Stomach smooth muscle (tissue), 2 donors: Measurements from ENCODE around the gene DAND5.
"Not testable (repeated sequence)": the region's sequence is repeated elsewhere in the genome, so short reads cannot be mapped to it uniquely, and the experiment has no call there.

Experiments used
- H3K27ac ChIP-seq: one replicate; pipeline ENCODE4 v1.7.0; 2013; ENCODE audit warnings: mild to moderate bottlenecking, low read length, inconsistent platforms
- H3K27me3 ChIP-seq, 2 donors: one replicate each; pipeline ENCODE4 v1.7.0; 2013; ENCODE audit warnings: low read length in 2 of 2; ENCODE audit not compliant: insufficient read depth in 2 of 2, control insufficient read depth in 1 of 2
- H3K36me3 ChIP-seq, 2 donors: one replicate each; pipeline ENCODE4 v1.7.0; 2013; ENCODE audit warnings: low read length in 2 of 2; ENCODE audit not compliant: control insufficient read depth in 2 of 2, insufficient read depth in 2 of 2
- H3K4me1 ChIP-seq: one replicate; pipeline ENCODE4 v1.7.0; 2013; ENCODE audit warnings: low read length; ENCODE audit not compliant: control insufficient read depth, insufficient read depth
- H3K4me3 ChIP-seq, 2 donors: one replicate each; pipeline ENCODE4 v1.7.0; 2013; ENCODE audit warnings: low read length in 2 of 2
- H3K9ac ChIP-seq, 2 donors: one replicate each; pipeline ENCODE4 v1.7.0; 2013; ENCODE audit warnings: low read length in 2 of 2, mild to moderate bottlenecking in 1 of 2
- H3K9me3 ChIP-seq, 2 donors: one replicate each; pipeline ENCODE4 v1.7.0; 2013; ENCODE audit warnings: low read length in 2 of 2; ENCODE audit not compliant: control insufficient read depth in 2 of 2
- donor health status: healthy.
- donor health status: Pancreatic carcinoma.

The DAND5 gene

DNA sequence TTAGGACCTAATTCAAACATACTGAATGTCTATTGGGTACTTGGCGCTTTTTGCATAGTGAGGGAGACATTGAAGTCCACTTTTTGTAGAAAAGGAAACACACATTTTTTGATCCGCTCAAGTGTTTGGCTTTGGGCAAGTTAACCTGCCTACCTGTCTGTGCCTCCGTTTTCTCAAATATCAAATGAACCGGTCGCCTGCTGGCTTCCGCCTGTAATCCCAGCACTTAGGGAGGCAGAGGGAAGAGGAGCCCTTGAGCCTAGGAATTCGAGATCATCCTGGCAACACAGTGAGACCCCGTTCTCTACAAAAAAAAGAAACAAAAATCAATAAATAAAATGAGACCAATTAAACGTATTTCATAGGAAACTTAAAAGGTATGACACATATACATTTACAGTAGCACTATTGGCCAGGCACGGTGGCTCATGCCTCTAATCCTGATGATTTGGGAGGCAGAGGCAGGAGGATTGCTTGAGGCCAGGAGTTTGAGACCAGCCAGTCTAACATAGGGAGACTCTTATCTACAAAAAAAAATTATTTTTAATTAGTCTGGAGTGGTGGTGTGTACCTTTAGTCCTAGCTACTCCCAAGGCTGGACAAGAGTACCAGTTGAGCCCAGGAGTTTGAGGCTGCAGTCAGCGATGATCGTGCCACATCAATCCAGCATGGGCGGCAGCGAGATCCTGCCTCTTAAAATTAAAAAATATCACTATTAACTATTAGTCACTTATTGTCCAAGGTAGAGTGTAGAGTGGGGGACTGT is 22.5 kb upstream of the DAND5 start:
- Histone ChIP-seq H3K36me3 (peaks cover 38 to 47% of the 10 kb centered on the region in 2 donors), H3K27ac (no peak overlapping the region), H3K27me3 (no peaks in the 10 kb centered on the region), H3K9me3 (no peaks in the 10 kb centered on the region), H3K4me3 (peak overlapping the region; percentile 87 to 99), H3K4me1 (peaks cover 28% of the 10 kb centered on the region), H3K9ac (peak overlapping the region; percentile 81 to 88)

DNA sequence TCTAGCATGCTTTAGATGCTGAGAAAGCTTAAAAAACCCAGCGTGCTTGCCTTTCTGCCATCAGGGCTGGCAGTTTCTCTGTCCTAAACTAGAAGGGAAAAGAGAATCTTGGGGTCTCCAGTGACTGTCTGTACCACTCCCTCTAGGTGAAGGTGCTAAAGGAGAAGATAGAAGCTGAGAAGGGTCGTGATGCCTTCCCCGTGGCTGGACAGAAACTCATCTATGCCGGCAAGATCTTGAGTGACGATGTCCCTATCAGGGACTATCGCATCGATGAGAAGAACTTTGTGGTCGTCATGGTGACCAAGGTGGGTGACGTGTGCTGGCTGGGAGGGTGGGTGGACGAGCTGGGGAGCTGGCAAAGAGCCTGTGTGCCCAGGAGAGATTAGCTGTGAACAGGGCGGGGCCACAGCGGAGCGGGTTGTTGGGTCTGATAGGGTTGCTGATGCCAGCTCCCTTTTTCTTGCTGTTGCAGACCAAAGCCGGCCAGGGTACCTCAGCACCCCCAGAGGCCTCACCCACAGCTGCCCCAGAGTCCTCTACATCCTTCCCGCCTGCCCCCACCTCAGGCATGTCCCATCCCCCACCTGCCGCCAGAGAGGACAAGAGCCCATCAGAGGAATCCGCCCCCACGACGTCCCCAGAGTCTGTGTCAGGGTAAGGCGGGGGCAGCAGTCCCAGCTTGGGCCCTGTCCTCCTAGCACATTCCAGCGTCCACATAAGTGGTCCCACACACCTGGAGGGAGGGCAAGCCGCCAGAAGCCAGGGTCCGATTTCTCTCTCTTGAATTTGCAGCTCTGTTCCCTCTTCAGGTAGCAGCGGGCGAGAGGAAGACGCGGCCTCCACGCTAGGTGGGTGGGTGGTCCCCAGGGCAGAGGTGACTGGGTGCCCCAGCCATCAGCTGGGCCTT is 21.4 kb upstream of the DAND5 start:
- Histone ChIP-seq H3K4me1 (peaks cover 30% of the 10 kb centered on the region), H3K9me3 (no peaks in the 10 kb centered on the region), H3K27ac (no peak overlapping the region), H3K27me3 (no peaks in the 10 kb centered on the region), H3K9ac (peak overlapping the region in 1 of 2 donors; percentile 44), H3K4me3 (no peak overlapping the region), H3K36me3 (peaks cover 34 to 47% of the 10 kb centered on the region in 2 donors)

DNA sequence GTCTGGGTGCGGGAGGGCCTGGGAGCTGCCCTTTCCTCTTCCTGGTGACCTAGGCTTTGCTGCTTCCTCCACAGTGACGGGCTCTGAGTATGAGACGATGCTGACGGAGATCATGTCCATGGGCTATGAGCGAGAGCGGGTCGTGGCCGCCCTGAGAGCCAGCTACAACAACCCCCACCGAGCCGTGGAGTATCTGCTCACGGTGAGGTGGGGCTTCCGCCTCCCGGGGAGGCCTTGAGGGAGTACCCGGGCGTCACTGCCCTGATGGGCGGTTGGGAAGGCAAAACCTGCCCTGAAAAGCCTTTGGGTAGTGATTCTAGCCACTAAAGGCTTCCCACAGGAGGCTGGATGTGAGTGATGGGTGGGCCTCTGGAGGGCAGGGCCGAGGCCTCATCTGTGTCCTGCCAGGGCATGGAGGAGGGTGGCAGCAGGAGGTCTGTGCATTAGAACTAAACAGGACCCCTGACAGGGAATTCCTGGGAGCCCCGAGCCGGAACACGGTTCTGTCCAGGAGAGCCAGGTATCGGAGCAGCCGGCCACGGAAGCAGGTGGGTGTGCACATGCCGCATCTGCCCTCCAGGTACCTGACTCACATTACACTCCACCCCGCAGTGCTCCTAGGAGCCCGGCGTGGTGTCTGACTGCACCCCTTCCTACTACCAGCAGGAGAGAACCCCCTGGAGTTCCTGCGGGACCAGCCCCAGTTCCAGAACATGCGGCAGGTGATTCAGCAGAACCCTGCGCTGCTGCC is 20.6 kb upstream of the DAND5 start:
- no peak overlapping the region for H3K4me3 ChIP-seq
- no peaks in the 10 kb centered on the region for H3K27me3 ChIP-seq
- H3K4me1 ChIP-seq: peaks cover 31% of the 10 kb centered on the region
- peaks cover 28 to 42% of the 10 kb centered on the region in 2 donors for H3K36me3 ChIP-seq
- H3K9ac ChIP-seq: no peak overlapping the region
- no peaks in the 10 kb centered on the region for H3K9me3 ChIP-seq
- H3K27ac ChIP-seq: no peak overlapping the region

- Histone ChIP-seq H3K9me3 (no peaks in the 10 kb centered on the region), H3K27me3 (no peaks in the 10 kb centered on the region), H3K36me3 (peaks cover 36 to 44% of the 10 kb centered on the region in 2 donors), H3K9ac (no peak overlapping the region), H3K4me1 (peaks cover 35% of the 10 kb centered on the region), H3K4me3 (no peak overlapping the region), H3K27ac (no peak overlapping the region)
Observed at GRCh38 chr19:12949363-12950283, 19.8 kb upstream of the DAND5 start.

GRCh38 chr19:12952050-12952449 is 17.3 kb upstream of the DAND5 start:
- H3K4me3 ChIP-seq, H3K9me3 ChIP-seq, H3K27me3 ChIP-seq, H3K27ac ChIP-seq, H3K9ac ChIP-seq: not testable (repeated sequence)
- peaks cover 36% of the 10 kb centered on the region for H3K4me1 ChIP-seq
- H3K36me3 ChIP-seq: peaks cover 39 to 46% of the 10 kb centered on the region in 2 donors

GRCh38 chr19:12952488-12953137 is 16.8 kb upstream of the DAND5 start:
- H3K9ac ChIP-seq: no peak overlapping the region
- peaks cover 36 to 43% of the 10 kb centered on the region in 2 donors for H3K36me3 ChIP-seq
- H3K4me1 ChIP-seq: peaks cover 31% of the 10 kb centered on the region

GRCh38 chr19:12953138-12953798 is 16.1 kb upstream of the DAND5 start:
- Histone ChIP-seq H3K27me3 (no peaks in the 10 kb centered on the region), H3K9ac (no peak overlapping the region), H3K4me3 (no peak overlapping the region), H3K9me3 (no peaks in the 10 kb centered on the region), H3K4me1 (peaks cover 28% of the 10 kb centered on the region), H3K27ac (no peak overlapping the region), H3K36me3 (peaks cover 31 to 38% of the 10 kb centered on the region in 2 donors)

More at GRCh38 chr19:12952488-12953137, 16.8 kb upstream of the DAND5 start:
- Histone ChIP-seq H3K27me3 (no peaks in the 10 kb centered on the region), H3K27ac (no peak overlapping the region), H3K9me3 (no peaks in the 10 kb centered on the region), H3K4me3 (no peak overlapping the region)

- no peak overlapping the region for H3K27ac ChIP-seq
- H3K27me3 ChIP-seq: no peaks in the 10 kb centered on the region
- no peak overlapping the region for H3K9ac ChIP-seq
- H3K9me3 ChIP-seq: no peaks in the 10 kb centered on the region
- H3K4me1 ChIP-seq: peaks cover 28% of the 10 kb centered on the region
- peaks cover 23 to 30% of the 10 kb centered on the region in 2 donors for H3K36me3 ChIP-seq
- H3K4me3 ChIP-seq: no peak overlapping the region
Observed at GRCh38 chr19:12953799-12954611, 15.4 kb upstream of the DAND5 start.

DNA sequence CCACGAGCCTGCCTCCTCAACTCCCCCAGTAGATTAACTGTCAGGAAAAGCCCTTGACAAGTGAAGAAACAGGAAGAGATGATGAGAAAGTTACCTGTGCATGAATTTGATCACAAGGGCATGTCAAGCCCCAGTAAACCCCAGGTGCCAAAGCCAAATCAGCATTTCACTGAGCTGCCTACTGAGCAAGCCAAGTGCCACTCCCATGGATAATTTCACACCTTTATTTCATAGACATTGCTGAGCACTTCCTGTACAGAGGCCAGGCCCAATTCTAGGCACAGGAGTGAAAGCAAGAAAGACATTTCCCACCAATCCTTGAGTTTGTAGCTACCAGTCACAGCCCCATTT is 14.8 kb upstream of the DAND5 start:
- H3K4me1 ChIP-seq: peaks cover 28% of the 10 kb centered on the region
- H3K4me3 ChIP-seq: no peak overlapping the region
- no peak overlapping the region for H3K27ac ChIP-seq

More for the DNA sequence above, 14.8 kb upstream of the DAND5 start:
- Histone ChIP-seq H3K36me3 (peaks cover 17 to 24% of the 10 kb centered on the region in 2 donors), H3K9me3 (no peaks in the 10 kb centered on the region), H3K9ac (no peak overlapping the region), H3K27me3 (no peaks in the 10 kb centered on the region)
